ENCODE results near the gene GAGE12F.
"Not testable (repeated sequence)": the region's sequence is repeated elsewhere in the genome, so short reads cannot be mapped to it uniquely, and the experiment has no call there.

GRCh38 chrX:49589196-49589595 lies 28.6 kb downstream of the GAGE12F start, which contains the start of gene GAGE2A:
- not testable (repeated sequence) for TF ChIP-seq GATA3, GATA2 (IDR thresholded peaks at IDR 0.05; ENCODE audit: low read depth, low read length)
